NCI-H2171 treated with DMSO at 0.1 percent for 48 hours (cell line): ENCODE data around the gene ANKMY2.
"Not testable (repeated sequence)": the region's sequence is repeated elsewhere in the genome, so short reads cannot be mapped to it uniquely, and the experiment has no call there.

Source experiments
- DNase-seq: peaks from one replicate; lab custom pipeline; 2025; lab: John Stamatoyannopoulos, UW

ANKMY2 gene

GRCh38 chr7:16626388-16626787 is 19.2 kb downstream of the ANKMY2 start:
- DNase-seq, result no peak

- no peak for DNase-seq
Measured at GRCh38 chr7:16619979-16620408, 25.6 kb downstream of the ANKMY2 start.

- DNase-seq, result no peak
Measured at GRCh38 chr7:16616542-16616941, 29.0 kb downstream of the ANKMY2 start.

- DNase-seq, result no peak
Measured at GRCh38 chr7:16616122-16616521, 29.4 kb downstream of the ANKMY2 start.

GRCh38 chr7:16615228-16615627 is 30.3 kb downstream of the ANKMY2 start:
- DNase-seq, result no peak

GRCh38 chr7:16611711-16612110 is 33.8 kb downstream of the ANKMY2 start:
- no peak for DNase-seq

- no peak for DNase-seq
Measured at GRCh38 chr7:16609842-16610450, 35.6 kb downstream of the ANKMY2 start.

GRCh38 chr7:16606704-16607103 is 38.9 kb downstream of the ANKMY2 start:
- DNase-seq, result no peak

GRCh38 chr7:16604054-16604453 is 41.5 kb downstream of the ANKMY2 start:
- DNase-seq, result no peak

GRCh38 chr7:16603633-16604032 is 41.9 kb downstream of the ANKMY2 start:
- no peak for DNase-seq

GRCh38 chr7:16599860-16600259 is 45.7 kb downstream of the ANKMY2 start:
- no peak for DNase-seq

- DNase-seq, result no peak
Measured at GRCh38 chr7:16598015-16598414, 47.5 kb downstream of the ANKMY2 start.

GRCh38 chr7:16595596-16595995 is 50.0 kb downstream of the ANKMY2 start:
- not testable (repeated sequence) for DNase-seq

GRCh38 chr7:16594676-16595075 is 50.9 kb downstream of the ANKMY2 start:
- no peak for DNase-seq

- DNase-seq, result no peak
Measured at GRCh38 chr7:16594061-16594460, 51.5 kb downstream of the ANKMY2 start.

GRCh38 chr7:16592395-16592794 is 53.2 kb downstream of the ANKMY2 start:
- no peak for DNase-seq

- DNase-seq, result no peak
Measured at GRCh38 chr7:16590424-16590823, 55.1 kb downstream of the ANKMY2 start.

GRCh38 chr7:16589881-16590280 is 55.7 kb downstream of the ANKMY2 start:
- DNase-seq, result no peak

GRCh38 chr7:16587790-16588189 is 57.8 kb downstream of the ANKMY2 start:
- DNase-seq, result peak; percentile 90

- peak; percentile 23 for DNase-seq
Measured at GRCh38 chr7:16587129-16587528, 58.4 kb downstream of the ANKMY2 start.

- DNase-seq, result no peak
Measured at GRCh38 chr7:16586081-16586874, 59.3 kb downstream of the ANKMY2 start.

GRCh38 chr7:16585540-16585939 is 60.0 kb downstream of the ANKMY2 start:
- no peak for DNase-seq

GRCh38 chr7:16583834-16584233 is 61.7 kb downstream of the ANKMY2 start:
- no peak for DNase-seq

- DNase-seq, result no peak
Measured at GRCh38 chr7:16581286-16581685, 64.3 kb downstream of the ANKMY2 start.
